ENCODE measurements around the gene KCNJ4.

KCNJ4 gene

DNA sequence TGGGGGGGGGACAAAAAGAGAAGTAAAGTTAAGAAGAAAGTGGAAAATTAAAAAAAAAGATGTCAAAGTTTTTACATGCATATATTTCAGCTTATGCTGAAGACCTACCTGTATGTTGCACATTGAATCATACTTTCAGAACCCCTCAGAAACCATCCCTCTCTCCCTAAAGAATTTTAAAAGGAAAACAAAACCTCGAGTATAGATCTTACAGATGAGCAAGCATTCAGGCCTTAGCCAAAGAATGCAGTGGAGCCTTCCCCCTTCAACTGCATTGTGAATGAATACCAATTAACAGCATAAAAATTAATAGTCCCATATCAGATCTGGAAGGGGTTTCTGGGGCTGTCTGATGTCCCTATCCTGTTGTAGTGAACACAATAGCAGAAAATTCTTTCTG lies 29.2 kb upstream of the KCNJ4 start:
- no peak for DNase-seq (ENCODE audit: low spot score)
- TF ChIP-seq, protein P1, sequence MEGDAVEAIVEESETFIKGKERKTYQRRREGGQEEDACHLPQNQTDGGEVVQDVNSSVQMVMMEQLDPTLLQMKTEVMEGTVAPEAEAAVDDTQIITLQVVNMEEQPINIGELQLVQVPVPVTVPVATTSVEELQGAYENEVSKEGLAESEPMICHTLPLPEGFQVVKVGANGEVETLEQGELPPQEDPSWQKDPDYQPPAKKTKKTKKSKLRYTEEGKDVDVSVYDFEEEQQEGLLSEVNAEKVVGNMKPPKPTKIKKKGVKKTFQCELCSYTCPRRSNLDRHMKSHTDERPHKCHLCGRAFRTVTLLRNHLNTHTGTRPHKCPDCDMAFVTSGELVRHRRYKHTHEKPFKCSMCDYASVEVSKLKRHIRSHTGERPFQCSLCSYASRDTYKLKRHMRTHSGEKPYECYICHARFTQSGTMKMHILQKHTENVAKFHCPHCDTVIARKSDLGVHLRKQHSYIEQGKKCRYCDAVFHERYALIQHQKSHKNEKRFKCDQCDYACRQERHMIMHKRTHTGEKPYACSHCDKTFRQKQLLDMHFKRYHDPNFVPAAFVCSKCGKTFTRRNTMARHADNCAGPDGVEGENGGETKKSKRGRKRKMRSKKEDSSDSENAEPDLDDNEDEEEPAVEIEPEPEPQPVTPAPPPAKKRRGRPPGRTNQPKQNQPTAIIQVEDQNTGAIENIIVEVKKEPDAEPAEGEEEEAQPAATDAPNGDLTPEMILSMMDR (IDR thresholded peaks at IDR 0.05), result no peak
- no peak overlapping the region for H3K4me3 ChIP-seq
- no peak overlapping the region for H3K27ac ChIP-seq

DNA sequence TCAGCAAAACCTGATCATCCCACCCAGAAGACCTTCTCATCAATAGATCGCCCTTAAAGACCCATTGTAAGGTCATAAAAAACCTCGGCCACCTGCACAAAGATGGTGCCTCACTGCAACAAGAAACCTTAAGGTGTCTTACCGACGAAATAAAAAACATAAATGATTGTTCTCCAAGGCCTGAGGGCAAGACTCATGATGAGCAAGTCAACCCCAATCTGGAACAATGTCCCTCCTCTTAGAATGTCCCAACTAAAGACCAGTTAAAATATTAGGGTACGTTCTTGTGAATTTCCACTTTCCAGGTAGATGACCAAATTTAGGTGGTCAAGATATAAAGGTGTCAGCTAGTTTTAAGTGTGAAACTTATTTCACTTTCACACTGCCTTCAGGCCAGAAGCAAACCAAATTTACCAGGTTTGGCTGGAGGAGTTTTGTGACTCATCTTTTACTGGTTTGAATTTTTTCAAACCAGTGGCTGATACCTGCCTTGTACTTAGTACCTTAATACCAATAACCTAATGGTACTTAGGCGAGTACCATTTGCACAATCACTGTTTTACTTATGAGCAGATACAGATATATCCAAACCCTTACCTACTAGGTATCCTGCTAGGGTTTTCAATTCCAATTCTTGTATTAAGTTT lies 27.8 kb upstream of the KCNJ4 start:
- H3K27ac ChIP-seq, result no peak overlapping the region
- TF ChIP-seq, protein P1 (IDR thresholded peaks at IDR 0.05), result no peak
- no peak overlapping the region for H3K4me3 ChIP-seq
- no peak for DNase-seq (ENCODE audit: low spot score)

DNA sequence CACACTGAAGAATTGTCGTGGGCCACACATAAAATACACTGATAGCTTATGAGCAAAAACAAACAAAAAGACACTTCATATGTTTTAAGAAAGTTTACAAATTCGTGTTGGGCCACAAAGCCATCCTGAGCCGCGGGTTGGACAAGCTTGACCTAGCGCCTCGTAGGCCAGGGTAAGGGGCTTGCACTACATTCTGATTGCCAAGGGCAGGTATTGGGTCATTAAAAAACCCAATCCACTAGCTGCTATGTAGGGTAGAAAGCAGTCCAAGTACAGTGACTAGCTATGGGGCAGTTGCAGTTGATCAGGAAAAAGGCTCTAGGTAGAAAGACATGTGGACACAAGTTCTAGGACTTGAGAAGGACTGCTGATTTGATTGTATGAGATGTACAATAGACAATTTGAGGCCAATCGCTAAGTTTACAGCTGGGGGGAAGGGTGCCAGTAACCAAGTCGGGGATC lies 26.9 kb upstream of the KCNJ4 start:
- Histone ChIP-seq H3K4me3 (no peak overlapping the region), H3K27ac (no peak overlapping the region)
- DNase-seq (ENCODE audit: low spot score), result no peak
- TF ChIP-seq, protein P1 (IDR thresholded peaks at IDR 0.05), result no peak

DNA sequence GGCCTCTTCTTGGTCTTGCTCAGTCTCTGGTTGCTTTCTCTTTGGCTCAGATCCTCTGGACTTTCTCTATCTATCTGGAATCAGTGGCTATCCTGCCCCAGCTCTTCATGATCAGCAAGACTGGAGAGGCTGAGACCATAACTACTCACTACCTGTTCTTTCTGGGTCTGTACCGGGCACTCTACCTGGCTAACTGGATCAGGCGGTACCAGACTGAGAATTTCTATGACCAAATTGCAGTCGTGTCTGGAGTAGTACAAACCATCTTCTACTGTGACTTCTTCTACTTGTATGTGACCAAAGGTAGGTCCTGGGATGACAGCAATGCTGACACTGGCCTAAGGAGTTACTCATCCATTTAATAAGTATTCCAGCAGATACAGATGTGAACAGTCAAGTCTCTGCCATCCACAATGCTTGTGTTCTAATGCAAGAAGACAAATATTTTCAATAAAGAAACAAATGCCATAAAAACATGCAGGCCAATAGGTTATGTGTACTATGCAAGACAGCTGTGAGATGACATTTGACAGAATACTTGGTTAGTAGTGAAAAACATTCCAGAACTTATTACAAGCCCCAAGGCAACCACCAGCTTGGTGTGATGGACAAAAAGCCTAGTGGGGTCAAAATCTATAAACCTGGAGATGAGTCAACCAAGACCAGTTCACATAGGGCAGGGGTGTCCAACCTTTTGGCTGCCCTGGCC lies 26.3 kb upstream of the KCNJ4 start:
- TF ChIP-seq, protein P1 (IDR thresholded peaks at IDR 0.05), result no peak
- no peak overlapping the region for H3K27ac ChIP-seq
- DNase-seq (ENCODE audit: low spot score), result no peak

DNA sequence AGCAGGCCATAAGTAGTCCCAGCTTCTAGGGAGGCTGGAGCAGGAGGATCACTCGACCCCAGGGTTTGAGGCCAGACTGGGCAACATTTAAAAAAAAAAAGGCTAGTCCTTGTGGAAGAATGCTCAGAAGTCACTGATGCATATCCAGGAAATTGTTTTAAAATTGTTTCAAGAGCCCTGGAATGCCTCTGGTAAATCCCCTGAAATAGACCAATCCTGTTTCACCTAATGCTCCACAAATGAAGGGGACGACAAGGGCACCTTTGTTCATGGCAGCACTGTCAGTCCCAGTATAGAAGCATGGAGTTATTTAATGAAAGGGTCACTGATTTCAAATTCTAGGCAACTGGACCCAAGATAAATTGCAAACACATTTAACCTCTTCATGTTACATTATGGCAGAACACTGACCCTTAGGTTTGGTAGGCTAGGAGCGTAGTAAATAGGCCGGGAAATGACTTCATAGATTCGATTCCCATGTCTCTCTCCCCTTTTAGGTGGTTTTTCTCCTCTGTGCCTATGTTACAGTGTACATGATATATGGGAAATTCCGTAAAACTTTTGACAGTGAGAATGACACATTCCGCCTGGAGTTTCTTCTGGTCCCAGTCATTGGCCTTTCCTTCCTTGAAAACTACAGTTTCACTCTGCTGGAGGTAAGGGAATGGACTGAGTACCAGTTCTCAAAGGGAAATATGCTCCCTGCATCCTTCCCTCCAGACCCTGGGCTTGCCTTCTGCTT lies 24.3 kb upstream of the KCNJ4 start:
- DNase-seq (ENCODE audit: low spot score), result no peak
- Histone ChIP-seq H3K27ac (no peak overlapping the region), H3K4me3 (no peak overlapping the region)
- TF ChIP-seq, protein P1 (IDR thresholded peaks at IDR 0.05), result no peak

More for the DNA sequence above, 26.3 kb upstream of the KCNJ4 start:
- H3K4me3 ChIP-seq, result no peak overlapping the region

DNA sequence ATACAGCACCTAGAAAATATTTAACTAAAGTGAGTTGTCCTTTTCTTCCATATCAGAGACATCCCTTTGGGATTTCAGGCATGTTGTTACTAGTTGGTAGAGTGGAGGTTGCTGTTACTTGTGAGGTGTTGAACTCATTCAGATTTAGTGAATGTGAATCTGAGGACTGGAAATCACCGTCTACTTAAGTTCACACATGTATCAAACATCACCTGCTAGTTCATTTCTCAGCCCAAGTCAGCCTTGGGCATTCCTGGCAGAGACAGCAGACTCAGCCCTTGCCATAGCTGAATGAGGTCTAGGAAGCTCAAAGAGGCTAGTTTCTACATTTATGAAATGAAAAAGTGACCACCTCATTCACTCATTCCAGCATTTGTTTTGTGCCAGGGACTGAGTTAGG lies 22.6 kb upstream of the KCNJ4 start:
- Histone ChIP-seq H3K4me3 (no peak overlapping the region), H3K27ac (no peak overlapping the region)
- TF ChIP-seq, protein P1 (IDR thresholded peaks at IDR 0.05), result no peak
- DNase-seq (ENCODE audit: low spot score), result no peak
